ENCODE results near the gene DLG5.

- TF ChIP-seq CTCF (IDR thresholded peaks at IDR 0.05) (no peak), POLR2A (IDR thresholded peaks at IDR 0.05) (no peak)
Observed at GRCh38 chr10:77827366-77827765, 99.2 kb downstream of the DLG5 start.

Data from heart left ventricle (tissue), 13 donors.